SK-N-SH (cell line): ENCODE results near the gene TRIP13. TPM values are rescaled to one million over a fixed set of nuclear protein-coding genes. Genes with fewer than 3 reads are reported as not detected.

Source experiments
- CTCF ChIA-PET: fragments of 300-600, 350-600 bp; formaldehyde crosslinking; extraction: SDS; loops from one replicate; lab custom pipeline; 2021; lab: Yijun Ruan, JAX
- POLR2A ChIA-PET: fragments of 350-600 bp; sonication (Branson Sonifier 250); formaldehyde crosslinking; extraction: SDS; loops from one replicate; lab custom pipeline; 2020; ENCODE audit warnings: antibody characterized with exemption, inconsistent platforms; lab: Yijun Ruan, JAX
- DNase-seq: peaks from one replicate; pipeline ENCODE4 v3.0.0; 2012
- H2AFZ ChIP-seq: fragments of 200-600 bp; sonication (generic); 2 replicates; pipeline ENCODE4 v1.8.1; 2016; ENCODE audit warnings: antibody characterized with exemption, mild to moderate bottlenecking, low read depth
- H3F3A ChIP-seq: fragments of 200-600 bp; sonication (generic); replicated peaks from 2 replicates; pipeline ENCODE3; 2016; ENCODE audit warnings: antibody characterized with exemption, mild to moderate bottlenecking; ENCODE audit not compliant: insufficient read depth
- H3K27ac ChIP-seq, 2 experiments: fragments of 200-500 bp in 1 of 2; fragments of 200-600 bp in 1 of 2; sonication (Bioruptor generic) in 1 of 2; sonication (generic), shearing (Covaris generic) in 1 of 2; 2 replicates each; pipeline versions ENCODE4 v1.5.1 to v1.6.1; 2014 to 2016; ENCODE audit warnings: low read depth in 2 of 2, inconsistent platforms in 1 of 2, low read length in 1 of 2, mild to moderate bottlenecking in 1 of 2, mixed read lengths in 1 of 2
- H3K27me3 ChIP-seq: fragments of 200-600 bp; sonication (generic), shearing (Covaris generic); 2 replicates; pipeline ENCODE4 v1.6.1; 2016; ENCODE audit warnings: mixed run types; ENCODE audit not compliant: insufficient read depth
- H3K36me3 ChIP-seq, 2 experiments: fragments of 200-500 bp in 1 of 2; fragments of 200-600 bp in 1 of 2; sonication (Bioruptor generic) in 1 of 2; sonication (generic) in 1 of 2; replicated peaks in 1 of 2; 2 replicates each; pipeline versions ENCODE3 to v1.5.1; 2014 to 2016; ENCODE audit warnings: low read length in 1 of 2, mild to moderate bottlenecking in 1 of 2; ENCODE audit not compliant: insufficient read depth in 2 of 2, control insufficient read depth in 1 of 2
- H3K4me1 ChIP-seq, 2 experiments: fragments of 200-500 bp in 1 of 2; fragments of 200-600 bp in 1 of 2; sonication (Bioruptor generic) in 1 of 2; sonication (generic), shearing (Covaris generic) in 1 of 2; 2 replicates each; pipeline versions ENCODE4 v1.5.1 to v1.6.1; 2014 to 2016; ENCODE audit warnings: low read depth in 1 of 2, low read length in 1 of 2, mixed run types in 1 of 2; ENCODE audit not compliant: insufficient read depth in 2 of 2, control insufficient read depth in 1 of 2
- H3K4me2 ChIP-seq: fragments of 200-600 bp; sonication (generic), shearing (Covaris generic); 2 replicates; pipeline ENCODE4 v1.6.1; 2017; ENCODE audit warnings: mixed run types
- H3K4me3 ChIP-seq, 2 experiments: fragments of 200-500 bp in 1 of 2; fragments of 200-600 bp in 1 of 2; sonication (Bioruptor generic) in 1 of 2; sonication (generic), shearing (Covaris generic) in 1 of 2; 2 replicates each; pipeline versions ENCODE4 v1.5.1 to v1.8.1; 2014 to 2016; ENCODE audit warnings: low read depth in 2 of 2, inconsistent platforms in 1 of 2, low read length in 1 of 2, mild to moderate bottlenecking in 1 of 2, mixed read lengths in 1 of 2, moderate library complexity in 1 of 2
- H3K79me2 ChIP-seq: fragments of 200-600 bp; sonication (generic); 2 replicates; pipeline ENCODE4 v1.8.1; 2017; ENCODE audit warnings: mild to moderate bottlenecking; ENCODE audit not compliant: insufficient read depth
- H3K9ac ChIP-seq: fragments of 200-600 bp; sonication (generic); 2 replicates; pipeline ENCODE4 v1.6.1; 2017; ENCODE audit warnings: mixed run types
- H3K9me2 ChIP-seq: fragments of 200-600 bp; sonication (generic); 2 replicates; pipeline ENCODE4 v1.6.1; 2017; ENCODE audit warnings: mixed run types
- H3K9me3 ChIP-seq: fragments of 200-600 bp; sonication (generic); 2 replicates; pipeline ENCODE4 v1.6.1; 2017; ENCODE audit warnings: mixed run types, mild to moderate bottlenecking, moderate library complexity
- H4K20me1 ChIP-seq: fragments of 200-600 bp; sonication (generic); 2 replicates; pipeline ENCODE4 v1.6.1; 2017; ENCODE audit warnings: mild to moderate bottlenecking, mixed run types; ENCODE audit not compliant: insufficient read depth
- ELF1 ChIP-seq: IDR thresholded peaks from 2 replicates; pipeline ENCODE4 v1.4.0; 2012
- FOSL2 ChIP-seq: IDR thresholded peaks from 2 replicates; pipeline ENCODE4 v1.4.0; 2012; ENCODE audit warnings: low read depth, mild to moderate bottlenecking, moderate library complexity, borderline replicate concordance
- FOXJ3 ChIP-seq: sonication (generic); formaldehyde crosslinking; IDR thresholded peaks from 2 replicates; pipeline ENCODE4 v1.5.1; 2020; ENCODE audit warnings: mild to moderate bottlenecking, missing genetic modification reagents
- FOXM1 ChIP-seq: IDR thresholded peaks from 2 replicates; pipeline ENCODE4 v1.4.0; 2012; ENCODE audit warnings: low read depth, mild to moderate bottlenecking
- MXI1 ChIP-seq: IDR thresholded peaks from 2 replicates; pipeline ENCODE4 v1.6.1; 2012; ENCODE audit warnings: mild to moderate bottlenecking, low read depth, low read length, improper control_type of control experiment
- NFIC ChIP-seq: IDR thresholded peaks from 2 replicates; pipeline ENCODE4 v1.4.0; 2012; ENCODE audit warnings: borderline replicate concordance
- NRF1 ChIP-seq: IDR thresholded peaks from 2 replicates; pipeline ENCODE4 v1.6.1; 2012; ENCODE audit warnings: low read depth, mild to moderate bottlenecking, low read length
- POLR2AphosphoS5 ChIP-seq: IDR thresholded peaks from 2 replicates; pipeline ENCODE4 v1.6.1; 2012; ENCODE audit warnings: low read depth, low read length
- RAD21 ChIP-seq: IDR thresholded peaks from 2 replicates; pipeline ENCODE4 v1.6.1; 2012; ENCODE audit warnings: mild to moderate bottlenecking, low read length
- REST ChIP-seq: IDR thresholded peaks from 2 replicates; pipeline ENCODE4 v1.6.1; 2012; ENCODE audit warnings: mild to moderate bottlenecking, low read depth, low read length, moderate library complexity
- RXRA ChIP-seq: IDR thresholded peaks from 2 replicates; pipeline ENCODE4 v1.4.0; 2012; ENCODE audit warnings: low read depth, mild to moderate bottlenecking, borderline replicate concordance
- SIN3A ChIP-seq: IDR thresholded peaks from 2 replicates; pipeline ENCODE4 v1.6.1; 2012; ENCODE audit warnings: low read depth, mild to moderate bottlenecking, low read length, moderate library complexity, borderline replicate concordance
- TAF1 ChIP-seq: IDR thresholded peaks from 2 replicates; pipeline ENCODE4 v1.6.1; 2012; ENCODE audit warnings: low read depth, mild to moderate bottlenecking, low read length, moderate library complexity, borderline replicate concordance
- TCF12 ChIP-seq: IDR thresholded peaks from 2 replicates; pipeline ENCODE4 v1.4.0; 2012
- TEAD4 ChIP-seq: IDR thresholded peaks from 2 replicates; pipeline ENCODE4 v1.4.0; 2012; ENCODE audit warnings: mild to moderate bottlenecking, borderline replicate concordance; ENCODE audit not compliant: insufficient read depth
- USF2 ChIP-seq: fragments of 150-350 bp; IDR thresholded peaks from 2 replicates; pipeline ENCODE4 v1.6.1; 2017; ENCODE audit warnings: antibody characterized with exemption, low read length, low read depth, borderline replicate concordance
- WGBS: methylation state at CpG from one replicate; pipeline ENCODE4 v1.1.6; 2017; ENCODE audit warnings: low lambda C conversion rate; 5-methylcytosine and 5-hydroxymethylcytosine counted together
- polyA plus RNA-seq, 3 experiments: library from polyadenylated mRNA; depleted of rRNA; stranded (reverse); fragments of >200 nt; gene quantifications; 2 replicates each; pipeline ENCODE4 v1.2.3, GENCODE V29; 2012
- TF ChIP-seq, protein P1 (sequence below): fragments of 200-600 bp; sonication (generic); IDR thresholded peaks from 2 replicates; pipeline ENCODE4 v1.6.1; 2017; ENCODE audit warnings: antibody characterized with exemption, mild to moderate bottlenecking, moderate library complexity
- TF ChIP-seq, protein P2 (sequence below): IDR thresholded peaks from 2 replicates; pipeline ENCODE4 v1.4.0; 2012; ENCODE audit warnings: low read depth, borderline replicate concordance
- TF ChIP-seq, protein P3 (sequence below): IDR thresholded peaks from 2 replicates; pipeline ENCODE4 v1.4.0; 2012; ENCODE audit warnings: low read depth, borderline replicate concordance

Gene TRIP13
- polyA plus RNA-seq, 1 of the 3 experiments (the other 2 are of a cell fraction), result 24.1 TPM

- TF ChIP-seq FOXJ3 (CRISPR knock-in tag) (no peak), NFIC (no peak), TAF1 (no peak), FOSL2 (no peak)
These were observed 41.6 kb upstream of the TRIP13 start (continued) for GRCh38 chr5:851076-851475.

- H4K20me1 ChIP-seq, result no peaks in the 10 kb centered on the region
- H2AFZ ChIP-seq, result no peak overlapping the region
- CTCF ChIA-PET, result no interaction called here
- 60% methylated on average over 12 of the region's 16 CpGs for WGBS
- no peak overlapping the region for H3K4me2 ChIP-seq
- peaks cover 0 to 13% of the 10 kb centered on the region in 2 experiments; a peak in 1 of 4 replicates for H3K4me1 ChIP-seq
- H3K4me3 ChIP-seq, result no peak overlapping the region
- peaks cover 55% of the 10 kb centered on the region for H3K27me3 ChIP-seq
- no peak overlapping the region for H3K27ac ChIP-seq
- POLR2A ChIA-PET, result no interaction called here
- no peak for DNase-seq
- H3K36me3 ChIP-seq, result no peaks in the 10 kb centered on the region
- H3K79me2 ChIP-seq, result no peaks in the 10 kb centered on the region
- H3K9ac ChIP-seq, result no peak overlapping the region
- TF ChIP-seq, protein P1, sequence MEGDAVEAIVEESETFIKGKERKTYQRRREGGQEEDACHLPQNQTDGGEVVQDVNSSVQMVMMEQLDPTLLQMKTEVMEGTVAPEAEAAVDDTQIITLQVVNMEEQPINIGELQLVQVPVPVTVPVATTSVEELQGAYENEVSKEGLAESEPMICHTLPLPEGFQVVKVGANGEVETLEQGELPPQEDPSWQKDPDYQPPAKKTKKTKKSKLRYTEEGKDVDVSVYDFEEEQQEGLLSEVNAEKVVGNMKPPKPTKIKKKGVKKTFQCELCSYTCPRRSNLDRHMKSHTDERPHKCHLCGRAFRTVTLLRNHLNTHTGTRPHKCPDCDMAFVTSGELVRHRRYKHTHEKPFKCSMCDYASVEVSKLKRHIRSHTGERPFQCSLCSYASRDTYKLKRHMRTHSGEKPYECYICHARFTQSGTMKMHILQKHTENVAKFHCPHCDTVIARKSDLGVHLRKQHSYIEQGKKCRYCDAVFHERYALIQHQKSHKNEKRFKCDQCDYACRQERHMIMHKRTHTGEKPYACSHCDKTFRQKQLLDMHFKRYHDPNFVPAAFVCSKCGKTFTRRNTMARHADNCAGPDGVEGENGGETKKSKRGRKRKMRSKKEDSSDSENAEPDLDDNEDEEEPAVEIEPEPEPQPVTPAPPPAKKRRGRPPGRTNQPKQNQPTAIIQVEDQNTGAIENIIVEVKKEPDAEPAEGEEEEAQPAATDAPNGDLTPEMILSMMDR, result no peak
- TF ChIP-seq TCF12 (no peak), USF2 (no peak), POLR2AphosphoS5 (no peak), RXRA (no peak), SIN3A (no peak), TAF1 (no peak), FOXM1 (no peak), MXI1 (no peak), REST (no peak), FOXJ3 (CRISPR knock-in tag) (no peak), TEAD4 (no peak), NRF1 (no peak), RAD21 (no peak), ELF1 (no peak)
- TF ChIP-seq, protein P2, sequence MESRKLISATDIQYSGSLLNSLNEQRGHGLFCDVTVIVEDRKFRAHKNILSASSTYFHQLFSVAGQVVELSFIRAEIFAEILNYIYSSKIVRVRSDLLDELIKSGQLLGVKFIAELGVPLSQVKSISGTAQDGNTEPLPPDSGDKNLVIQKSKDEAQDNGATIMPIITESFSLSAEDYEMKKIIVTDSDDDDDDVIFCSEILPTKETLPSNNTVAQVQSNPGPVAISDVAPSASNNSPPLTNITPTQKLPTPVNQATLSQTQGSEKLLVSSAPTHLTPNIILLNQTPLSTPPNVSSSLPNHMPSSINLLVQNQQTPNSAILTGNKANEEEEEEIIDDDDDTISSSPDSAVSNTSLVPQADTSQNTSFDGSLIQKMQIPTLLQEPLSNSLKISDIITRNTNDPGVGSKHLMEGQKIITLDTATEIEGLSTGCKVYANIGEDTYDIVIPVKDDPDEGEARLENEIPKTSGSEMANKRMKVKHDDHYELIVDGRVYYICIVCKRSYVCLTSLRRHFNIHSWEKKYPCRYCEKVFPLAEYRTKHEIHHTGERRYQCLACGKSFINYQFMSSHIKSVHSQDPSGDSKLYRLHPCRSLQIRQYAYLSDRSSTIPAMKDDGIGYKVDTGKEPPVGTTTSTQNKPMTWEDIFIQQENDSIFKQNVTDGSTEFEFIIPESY, result no peak
- TF ChIP-seq, protein P3, sequence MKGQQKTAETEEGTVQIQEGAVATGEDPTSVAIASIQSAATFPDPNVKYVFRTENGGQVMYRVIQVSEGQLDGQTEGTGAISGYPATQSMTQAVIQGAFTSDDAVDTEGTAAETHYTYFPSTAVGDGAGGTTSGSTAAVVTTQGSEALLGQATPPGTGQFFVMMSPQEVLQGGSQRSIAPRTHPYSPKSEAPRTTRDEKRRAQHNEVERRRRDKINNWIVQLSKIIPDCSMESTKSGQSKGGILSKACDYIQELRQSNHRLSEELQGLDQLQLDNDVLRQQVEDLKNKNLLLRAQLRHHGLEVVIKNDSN, result no peak
- H3K9me2 ChIP-seq, result no peaks in the 10 kb centered on the region
- no peaks in the 10 kb centered on the region for H3K9me3 ChIP-seq
- H3F3A ChIP-seq, result no peaks in the 10 kb centered on the region
These were observed 41.1 kb upstream of the TRIP13 start for GRCh38 chr5:851553-851952.
